ENCODE measurements around the gene SFXN5. TPM values are rescaled to one million over a fixed set of nuclear protein-coding genes. Genes with fewer than 3 reads are reported as not detected.

Gene SFXN5
- polyA plus RNA-seq, 1 donor (not counting 4 experiments of a cell fraction or from before 2014, with no cell fraction given), result 6.3 TPM

GRCh38 chr2:73053316-73054114 lies 18.0 kb downstream of the SFXN5 start:
- H3K9ac ChIP-seq (ENCODE audit: control insufficient read depth, extremely low read depth, insufficient read depth, low read length), result no peak overlapping the region

GRCh38 chr2:73050121-73050545 lies 21.4 kb downstream of the SFXN5 start:
- H3K9me1 ChIP-seq (ENCODE audit: control insufficient read depth, extremely low read depth, insufficient read depth, low read length), result no peaks in the 10 kb centered on the region
- no peaks in the 10 kb centered on the region for H4K20me1 ChIP-seq (ENCODE audit: control insufficient read depth, extremely low read depth, insufficient read depth, low read length)
- no peak for TF ChIP-seq EZH2 (IDR thresholded peaks at IDR 0.05; ENCODE audit: low read length)
- TF ChIP-seq, protein P1, sequence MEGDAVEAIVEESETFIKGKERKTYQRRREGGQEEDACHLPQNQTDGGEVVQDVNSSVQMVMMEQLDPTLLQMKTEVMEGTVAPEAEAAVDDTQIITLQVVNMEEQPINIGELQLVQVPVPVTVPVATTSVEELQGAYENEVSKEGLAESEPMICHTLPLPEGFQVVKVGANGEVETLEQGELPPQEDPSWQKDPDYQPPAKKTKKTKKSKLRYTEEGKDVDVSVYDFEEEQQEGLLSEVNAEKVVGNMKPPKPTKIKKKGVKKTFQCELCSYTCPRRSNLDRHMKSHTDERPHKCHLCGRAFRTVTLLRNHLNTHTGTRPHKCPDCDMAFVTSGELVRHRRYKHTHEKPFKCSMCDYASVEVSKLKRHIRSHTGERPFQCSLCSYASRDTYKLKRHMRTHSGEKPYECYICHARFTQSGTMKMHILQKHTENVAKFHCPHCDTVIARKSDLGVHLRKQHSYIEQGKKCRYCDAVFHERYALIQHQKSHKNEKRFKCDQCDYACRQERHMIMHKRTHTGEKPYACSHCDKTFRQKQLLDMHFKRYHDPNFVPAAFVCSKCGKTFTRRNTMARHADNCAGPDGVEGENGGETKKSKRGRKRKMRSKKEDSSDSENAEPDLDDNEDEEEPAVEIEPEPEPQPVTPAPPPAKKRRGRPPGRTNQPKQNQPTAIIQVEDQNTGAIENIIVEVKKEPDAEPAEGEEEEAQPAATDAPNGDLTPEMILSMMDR (optimal IDR thresholded peaks at IDR 0.05 in 1 of 3, IDR thresholded peaks at IDR 0.05 in 1 of 3, conservative IDR thresholded peaks at IDR 0.05 in 1 of 3; ENCODE audit: extremely low read depth in 1 of 3, insufficient read depth in 2 of 3, low read length in 3 of 3), result no peak
- H3K79me2 ChIP-seq (ENCODE audit: control insufficient read depth, insufficient read depth, low read length), result no peaks in the 10 kb centered on the region
- DNase-seq (ENCODE audit: low read depth, low spot score) (no peak), FAIRE-seq (no peak)
- no peak overlapping the region for H3K27ac ChIP-seq (ENCODE audit: control insufficient read depth, insufficient read depth, low read length)
- H3K4me2 ChIP-seq (ENCODE audit: control insufficient read depth, extremely low read depth, insufficient read depth, low read depth, low read length), result no peak overlapping the region
- no peak overlapping the region for H3K9ac ChIP-seq (ENCODE audit: control insufficient read depth, extremely low read depth, insufficient read depth, low read length)
- H3K36me3 ChIP-seq (ENCODE audit: control insufficient read depth in 2 of 2, extremely low read depth in 1 of 2, insufficient read depth in 2 of 2, low read length in 2 of 2), result no peaks in the 10 kb centered on the region
- no peak overlapping the region for H2AFZ ChIP-seq (ENCODE audit: control insufficient read depth, low read length)
- H3K27me3 ChIP-seq (ENCODE audit: control insufficient read depth, extremely low read depth, insufficient read depth, low read length), result no peaks in the 10 kb centered on the region
- dilution Hi-C loops (cut with MboI; ENCODE audit: extremely low pct_ligation_motif_present, low sequenced_read_pairs), result no loop called here
- no peaks in the 10 kb centered on the region for H3K9me3 ChIP-seq (ENCODE audit: control insufficient read depth, low read depth, low read length)
- no peaks in the 10 kb centered on the region for H3K4me1 ChIP-seq (ENCODE audit: control insufficient read depth, extremely low read depth, insufficient read depth, low read length)
- no peak overlapping the region for H3K4me3 ChIP-seq (ENCODE audit: control insufficient read depth in 2 of 3, extremely low read depth in 1 of 3, insufficient read depth in 2 of 3, low read depth in 1 of 3, low read length in 3 of 3)

More at GRCh38 chr2:73053316-73054114, 18.0 kb downstream of the SFXN5 start:
- dilution Hi-C loops (cut with MboI; ENCODE audit: extremely low pct_ligation_motif_present, low sequenced_read_pairs), result no loop called here
- H4K20me1 ChIP-seq (ENCODE audit: control insufficient read depth, extremely low read depth, insufficient read depth, low read length), result no peaks in the 10 kb centered on the region
- no peak overlapping the region for H3K27ac ChIP-seq (ENCODE audit: control insufficient read depth, insufficient read depth, low read length)
- no peak overlapping the region for H2AFZ ChIP-seq (ENCODE audit: control insufficient read depth, low read length)
- no peak for TF ChIP-seq EZH2 (IDR thresholded peaks at IDR 0.05; ENCODE audit: low read length)
- TF ChIP-seq, protein P1 (optimal IDR thresholded peaks at IDR 0.05 in 1 of 3, IDR thresholded peaks at IDR 0.05 in 1 of 3, conservative IDR thresholded peaks at IDR 0.05 in 1 of 3; ENCODE audit: extremely low read depth in 1 of 3, insufficient read depth in 2 of 3, low read length in 3 of 3), result no peak
- H3K36me3 ChIP-seq (ENCODE audit: control insufficient read depth in 2 of 2, extremely low read depth in 1 of 2, insufficient read depth in 2 of 2, low read length in 2 of 2), result no peaks in the 10 kb centered on the region
- no peaks in the 10 kb centered on the region for H3K4me1 ChIP-seq (ENCODE audit: control insufficient read depth, extremely low read depth, insufficient read depth, low read length)
- H3K9me1 ChIP-seq (ENCODE audit: control insufficient read depth, extremely low read depth, insufficient read depth, low read length), result no peaks in the 10 kb centered on the region
- DNase-seq (ENCODE audit: low read depth, low spot score) (no peak), FAIRE-seq (no peak)
- H3K79me2 ChIP-seq (ENCODE audit: control insufficient read depth, insufficient read depth, low read length), result no peaks in the 10 kb centered on the region
- H3K9me3 ChIP-seq (ENCODE audit: control insufficient read depth, low read depth, low read length), result no peaks in the 10 kb centered on the region
- no peak overlapping the region for H3K4me2 ChIP-seq (ENCODE audit: control insufficient read depth, extremely low read depth, insufficient read depth, low read depth, low read length)
- no peak overlapping the region for H3K4me3 ChIP-seq (ENCODE audit: control insufficient read depth in 2 of 3, extremely low read depth in 1 of 3, insufficient read depth in 2 of 3, low read depth in 1 of 3, low read length in 3 of 3)
- no peaks in the 10 kb centered on the region for H3K27me3 ChIP-seq (ENCODE audit: control insufficient read depth, extremely low read depth, insufficient read depth, low read length)
